HCT116 (cell line): ENCODE results near the gene GPM6B.

Experiments
- EZH2 ChIP-seq: fragments of 200-600 bp; sonication (generic); IDR thresholded peaks from 2 replicates; pipeline ENCODE4 v1.6.1; 2017; ENCODE audit warnings: antibody characterized with exemption, mixed run types
- JUND ChIP-seq: IDR thresholded peaks from 2 replicates; pipeline ENCODE4 v1.6.1; 2012
- POLR2A ChIP-seq: IDR thresholded peaks from 2 replicates; pipeline ENCODE4 v1.7.0; 2011; ENCODE audit warnings: borderline replicate concordance; ENCODE audit not compliant: insufficient read depth, insufficient read length; ENCODE audit errors: extremely low read depth
- POLR2AphosphoS5 ChIP-seq: IDR thresholded peaks from 2 replicates; pipeline ENCODE4 v1.6.1; 2011; ENCODE audit warnings: mild to moderate bottlenecking, low read depth, low read length, moderate library complexity
- REST ChIP-seq: IDR thresholded peaks from 2 replicates; pipeline ENCODE4 v1.6.1; 2012; ENCODE audit warnings: low read depth
- TF ChIP-seq, protein P1 (sequence below), 3 experiments: fragments of 200-600 bp in 1 of 3; sonication (generic) in 1 of 3; IDR thresholded peaks in 2 of 3; conservative IDR thresholded peaks in 1 of 3; 2 replicates each; pipeline ENCODE4 v1.5.1; 2012 to 2017; ENCODE audit warnings: low read depth in 2 of 3, low read length in 2 of 3, antibody characterized with exemption in 1 of 3, borderline replicate concordance in 1 of 3, control low read depth in 1 of 3, mild to moderate bottlenecking in 1 of 3, mixed read lengths in 1 of 3, mixed run types in 1 of 3, moderate library complexity in 1 of 3; ENCODE audit not compliant: insufficient read depth in 1 of 3
- TF ChIP-seq, protein P2 (sequence below): IDR thresholded peaks from 2 replicates; pipeline ENCODE4 v1.6.1; 2011; ENCODE audit warnings: mild to moderate bottlenecking, low read length, moderate library complexity; ENCODE audit not compliant: insufficient replicate concordance; ENCODE audit errors: extremely low read depth

- no peak for TF ChIP-seq POLR2A
- no peak for TF ChIP-seq EZH2
- no peak for TF ChIP-seq POLR2AphosphoS5
- TF ChIP-seq, protein P1, sequence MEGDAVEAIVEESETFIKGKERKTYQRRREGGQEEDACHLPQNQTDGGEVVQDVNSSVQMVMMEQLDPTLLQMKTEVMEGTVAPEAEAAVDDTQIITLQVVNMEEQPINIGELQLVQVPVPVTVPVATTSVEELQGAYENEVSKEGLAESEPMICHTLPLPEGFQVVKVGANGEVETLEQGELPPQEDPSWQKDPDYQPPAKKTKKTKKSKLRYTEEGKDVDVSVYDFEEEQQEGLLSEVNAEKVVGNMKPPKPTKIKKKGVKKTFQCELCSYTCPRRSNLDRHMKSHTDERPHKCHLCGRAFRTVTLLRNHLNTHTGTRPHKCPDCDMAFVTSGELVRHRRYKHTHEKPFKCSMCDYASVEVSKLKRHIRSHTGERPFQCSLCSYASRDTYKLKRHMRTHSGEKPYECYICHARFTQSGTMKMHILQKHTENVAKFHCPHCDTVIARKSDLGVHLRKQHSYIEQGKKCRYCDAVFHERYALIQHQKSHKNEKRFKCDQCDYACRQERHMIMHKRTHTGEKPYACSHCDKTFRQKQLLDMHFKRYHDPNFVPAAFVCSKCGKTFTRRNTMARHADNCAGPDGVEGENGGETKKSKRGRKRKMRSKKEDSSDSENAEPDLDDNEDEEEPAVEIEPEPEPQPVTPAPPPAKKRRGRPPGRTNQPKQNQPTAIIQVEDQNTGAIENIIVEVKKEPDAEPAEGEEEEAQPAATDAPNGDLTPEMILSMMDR (IDR thresholded peaks at IDR 0.05 in 2 of 3, conservative IDR thresholded peaks at IDR 0.05 in 1 of 3; ENCODE audit: borderline replicate concordance in 1 of 3, insufficient read depth in 1 of 3, low read depth in 2 of 3, low read length in 2 of 3): no peak
- no peak for TF ChIP-seq JUND
- TF ChIP-seq, protein P2, sequence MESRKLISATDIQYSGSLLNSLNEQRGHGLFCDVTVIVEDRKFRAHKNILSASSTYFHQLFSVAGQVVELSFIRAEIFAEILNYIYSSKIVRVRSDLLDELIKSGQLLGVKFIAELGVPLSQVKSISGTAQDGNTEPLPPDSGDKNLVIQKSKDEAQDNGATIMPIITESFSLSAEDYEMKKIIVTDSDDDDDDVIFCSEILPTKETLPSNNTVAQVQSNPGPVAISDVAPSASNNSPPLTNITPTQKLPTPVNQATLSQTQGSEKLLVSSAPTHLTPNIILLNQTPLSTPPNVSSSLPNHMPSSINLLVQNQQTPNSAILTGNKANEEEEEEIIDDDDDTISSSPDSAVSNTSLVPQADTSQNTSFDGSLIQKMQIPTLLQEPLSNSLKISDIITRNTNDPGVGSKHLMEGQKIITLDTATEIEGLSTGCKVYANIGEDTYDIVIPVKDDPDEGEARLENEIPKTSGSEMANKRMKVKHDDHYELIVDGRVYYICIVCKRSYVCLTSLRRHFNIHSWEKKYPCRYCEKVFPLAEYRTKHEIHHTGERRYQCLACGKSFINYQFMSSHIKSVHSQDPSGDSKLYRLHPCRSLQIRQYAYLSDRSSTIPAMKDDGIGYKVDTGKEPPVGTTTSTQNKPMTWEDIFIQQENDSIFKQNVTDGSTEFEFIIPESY: no peak
- no peak for TF ChIP-seq REST
These were observed 717 bp downstream of the GPM6B start for GRCh38 chrX:13816176-13816575.
